ENCODE data around the gene SNIP1. TPM values are rescaled to one million over a fixed set of nuclear protein-coding genes. Genes with fewer than 3 reads are reported as not detected.
"Not testable (repeated sequence)": the region's sequence is repeated elsewhere in the genome, so short reads cannot be mapped to it uniquely, and the experiment has no call there.

Gene SNIP1
- total RNA-seq, 4 donors from 2014 or later = 9.0 to 46.9 (median 37.7) TPM

GRCh38 chr1:37562984-37563383 is 8.9 kb upstream of the SNIP1 start:
- WGBS, 2 donors = 83 to 100% methylated on average over 1 of the region's 1 CpG
- TF ChIP-seq EP300 (IDR thresholded peaks at IDR 0.05) (no peak), CTCF (IDR thresholded peaks at IDR 0.05) (no peak), POLR2A (IDR thresholded peaks at IDR 0.05) (no peak)
- H3K36me3 ChIP-seq = peaks cover 0 to 89% (median 20%) of the 10 kb centered on the region in 3 donors

GRCh38 chr1:37561133-37562132 is 7.3 kb upstream of the SNIP1 start:
- Histone ChIP-seq H3K27me3 (no peaks in the 10 kb centered on the region), H3K36me3 (peaks cover 0 to 73% (median 7%) of the 10 kb centered on the region in 3 donors), H3K4me1 (peaks cover 0 to 9% (median 1%) of the 10 kb centered on the region in 4 donors), H3K4me3 (no peak overlapping the region), H3K27ac (no peak overlapping the region), H3K9me3 (no peaks in the 10 kb centered on the region)
- peak in 2 of 5 experiments; percentile 5 to 29 for TF ChIP-seq CTCF (IDR thresholded peaks at IDR 0.05)
- TF ChIP-seq EP300 (IDR thresholded peaks at IDR 0.05) = no peak
- DNase-seq (ENCODE audit: low spot score in 2 of 2) = peak in 1 of 2 donors; percentile 14
- WGBS, 2 donors = 95% methylated on average over 21 of the region's 21 CpGs

More at GRCh38 chr1:37562984-37563383, 8.9 kb upstream of the SNIP1 start:
- Histone ChIP-seq H3K4me3 (no peak overlapping the region), H3K4me1 (no peaks in the 10 kb centered on the region), H3K27me3 (no peaks in the 10 kb centered on the region), H3K27ac (no peak overlapping the region), H3K9me3 (no peaks in the 10 kb centered on the region)
- no peak for DNase-seq (ENCODE audit: low spot score in 2 of 2)

GRCh38 chr1:37560401-37561132 is 6.5 kb upstream of the SNIP1 start:
- TF ChIP-seq POLR2A (IDR thresholded peaks at IDR 0.05) (no peak), CTCF (IDR thresholded peaks at IDR 0.05) (no peak), EP300 (IDR thresholded peaks at IDR 0.05) (no peak)
- H3K27ac ChIP-seq = no peak overlapping the region
- peaks cover 0 to 17% (median 8%) of the 10 kb centered on the region in 4 donors for H3K4me1 ChIP-seq
- no peaks in the 10 kb centered on the region for H3K27me3 ChIP-seq
- no peaks in the 10 kb centered on the region for H3K9me3 ChIP-seq
- no peak overlapping the region for H3K4me3 ChIP-seq
- 75 to 76% methylated on average over 10 of the region's 10 CpGs for WGBS, 2 donors
- H3K36me3 ChIP-seq = peaks cover 0 to 65% (median 0%) of the 10 kb centered on the region in 3 donors
- no peak for DNase-seq (ENCODE audit: low spot score in 2 of 2)

GRCh38 chr1:37559957-37560379 is 5.9 kb upstream of the SNIP1 start:
- Histone ChIP-seq H3K4me1 (peaks cover 0 to 17% (median 8%) of the 10 kb centered on the region in 4 donors), H3K36me3 (peaks cover 0 to 59% (median 0%) of the 10 kb centered on the region in 3 donors)
- H3K27ac ChIP-seq = not testable (repeated sequence)

GRCh38 chr1:37559080-37559479 is 5.0 kb upstream of the SNIP1 start:
- Histone ChIP-seq H3K27me3 (no peaks in the 10 kb centered on the region), H3K27ac (no peak overlapping the region), H3K9me3 (no peaks in the 10 kb centered on the region), H3K4me3 (no peak overlapping the region), H3K36me3 (peaks cover 0 to 50% (median 0%) of the 10 kb centered on the region in 3 donors), H3K4me1 (peaks cover 0 to 17% (median 9%) of the 10 kb centered on the region in 4 donors)
- 90 to 95% methylated on average over 7 of the region's 7 CpGs for WGBS, 2 donors
- DNase-seq (ENCODE audit: low spot score in 2 of 2) = no peak
- TF ChIP-seq POLR2A (IDR thresholded peaks at IDR 0.05) (no peak), CTCF (IDR thresholded peaks at IDR 0.05) (no peak)

More at GRCh38 chr1:37559957-37560379, 5.9 kb upstream of the SNIP1 start:
- 68 to 70% methylated on average over 12 of the region's 12 CpGs for WGBS, 2 donors
- not testable (repeated sequence) for H3K4me3 ChIP-seq; DNase-seq (ENCODE audit: low spot score in 2 of 2); H3K9me3 ChIP-seq; H3K27me3 ChIP-seq

All from tibial nerve (tissue), 4 donors.